GM19438 (cell line): ENCODE measurements around the gene NDST1.

Source experiments
- ATAC-seq: cut with Tn5 transposase; IDR thresholded peaks from one replicate; pipeline ENCODE4 v1.9.1; 2021; ENCODE audit warnings: low read depth; ENCODE audit not compliant: unreplicated experiment

The NDST1 gene

DNA sequence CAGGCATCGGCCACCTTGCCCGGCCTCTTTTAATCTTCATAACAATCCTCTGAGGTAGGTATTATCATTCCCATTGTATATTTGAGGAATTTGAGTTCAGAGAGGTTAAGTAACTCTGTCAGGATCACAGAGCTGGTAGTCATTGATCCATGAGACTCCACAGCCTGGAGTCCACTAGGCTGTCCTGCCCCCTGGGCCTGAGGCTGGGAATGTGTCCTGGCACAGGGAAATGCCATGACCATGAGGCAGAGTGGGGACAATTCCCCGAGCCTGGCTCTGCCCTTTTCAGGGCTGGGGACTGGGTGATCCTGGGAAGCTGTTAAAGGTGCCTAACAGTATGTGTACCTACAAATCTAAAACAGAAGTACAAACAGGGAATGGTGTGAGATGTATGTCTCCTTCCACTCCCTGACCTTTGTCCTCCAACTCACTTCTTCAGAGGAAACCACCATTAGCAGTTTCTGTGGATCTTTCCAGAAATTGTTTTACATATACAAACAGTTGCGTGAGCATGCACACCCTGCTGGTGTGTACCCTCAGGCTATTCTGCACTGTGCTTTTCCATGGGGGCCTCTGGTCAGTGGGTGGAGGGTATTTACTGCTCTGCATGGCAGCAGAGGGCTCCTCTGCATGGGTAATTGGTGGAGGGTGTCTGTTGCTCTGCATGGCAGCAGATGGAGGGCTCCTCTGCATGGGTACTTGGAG lies 53.8 kb downstream of the NDST1 start:
- no peak for ATAC-seq

DNA sequence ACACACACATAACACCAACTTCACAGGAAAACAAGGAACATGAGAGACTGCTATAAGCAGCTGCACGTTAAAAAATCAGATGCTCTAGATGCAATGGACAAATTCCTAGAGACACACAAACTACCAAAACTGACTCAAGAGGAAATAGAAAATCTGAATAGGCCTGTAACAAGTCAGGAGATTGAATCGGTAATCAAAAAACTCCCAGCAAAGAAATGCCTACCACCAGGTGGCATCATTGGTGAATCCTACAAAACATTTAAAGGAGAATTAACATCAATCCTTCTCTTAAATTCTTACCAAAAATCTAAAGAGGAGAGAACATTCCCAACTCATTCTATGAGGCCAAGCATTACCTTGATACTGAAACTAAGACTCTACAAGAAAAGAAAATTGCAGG lies 54.9 kb downstream of the NDST1 start:
- ATAC-seq, result no peak

DNA sequence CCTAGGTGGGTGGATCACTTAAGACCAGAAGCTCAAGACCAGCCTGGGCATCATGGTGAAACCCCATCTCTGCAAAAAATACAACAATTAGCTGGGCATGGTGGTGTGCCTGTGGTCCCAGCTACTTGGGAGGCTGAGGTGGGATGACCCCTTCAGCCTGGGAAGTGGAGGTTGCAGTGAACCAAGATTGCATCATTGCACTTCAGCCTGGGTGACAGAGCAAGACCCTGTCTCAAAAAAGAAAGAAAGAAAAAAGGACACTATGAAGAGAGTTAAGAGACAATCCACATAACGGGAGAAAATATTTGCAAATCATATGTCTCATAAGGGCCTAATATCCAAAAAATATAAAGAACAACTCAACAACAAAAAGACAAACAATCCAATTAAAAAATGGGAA lies 57.9 kb downstream of the NDST1 start:
- no peak for ATAC-seq

DNA sequence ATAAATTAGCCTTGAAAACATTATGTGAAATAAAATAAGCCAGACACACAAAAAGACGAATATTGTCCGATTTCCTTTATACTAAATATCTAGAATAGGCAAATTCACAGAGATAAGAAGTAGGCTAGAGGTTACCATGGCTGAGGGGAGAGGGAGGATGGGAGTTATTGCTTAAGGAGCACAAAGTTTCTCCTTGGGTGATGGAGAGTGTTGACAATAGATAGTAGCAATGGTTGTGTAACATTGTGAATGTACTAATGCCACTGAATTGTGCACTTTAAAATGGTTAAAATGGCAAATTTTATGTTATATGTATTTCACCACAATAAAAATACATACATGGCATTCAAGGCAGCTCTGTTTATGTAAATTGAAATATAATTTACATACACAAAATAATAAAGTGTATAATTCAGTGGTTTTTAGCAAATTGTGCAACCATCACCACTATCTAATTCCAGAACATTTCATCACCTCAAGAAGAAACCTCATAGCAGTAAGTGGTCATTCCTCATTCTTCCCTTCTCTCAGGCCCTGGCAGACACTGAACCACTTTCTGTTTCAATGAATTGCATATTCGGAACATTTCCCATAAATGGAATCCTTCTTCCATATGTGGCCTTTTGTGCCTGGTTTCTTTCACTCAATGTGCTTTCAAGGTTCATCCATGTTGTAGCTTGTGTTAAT lies 59.2 kb downstream of the NDST1 start:
- no peak for ATAC-seq

DNA sequence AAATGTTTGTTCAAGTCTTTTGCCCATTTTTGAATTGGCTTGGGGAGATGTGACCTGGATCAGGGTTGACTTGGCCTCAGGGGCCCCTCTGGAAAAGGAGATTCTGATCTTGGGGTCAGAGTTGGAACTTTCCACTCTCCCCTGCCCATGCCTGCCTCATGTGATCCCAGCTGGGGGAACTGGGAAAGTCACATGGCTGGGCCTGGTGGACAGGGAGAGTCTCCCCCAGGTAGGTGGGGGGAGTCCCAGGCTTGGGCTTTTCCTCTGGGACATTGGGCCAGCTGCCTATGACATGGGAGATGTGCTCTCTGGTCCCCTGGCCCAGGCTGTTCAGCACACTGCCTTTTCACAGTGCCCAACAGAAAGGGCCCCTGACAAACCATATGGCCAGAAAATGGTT lies 60.7 kb downstream of the NDST1 start:
- no peak for ATAC-seq

DNA sequence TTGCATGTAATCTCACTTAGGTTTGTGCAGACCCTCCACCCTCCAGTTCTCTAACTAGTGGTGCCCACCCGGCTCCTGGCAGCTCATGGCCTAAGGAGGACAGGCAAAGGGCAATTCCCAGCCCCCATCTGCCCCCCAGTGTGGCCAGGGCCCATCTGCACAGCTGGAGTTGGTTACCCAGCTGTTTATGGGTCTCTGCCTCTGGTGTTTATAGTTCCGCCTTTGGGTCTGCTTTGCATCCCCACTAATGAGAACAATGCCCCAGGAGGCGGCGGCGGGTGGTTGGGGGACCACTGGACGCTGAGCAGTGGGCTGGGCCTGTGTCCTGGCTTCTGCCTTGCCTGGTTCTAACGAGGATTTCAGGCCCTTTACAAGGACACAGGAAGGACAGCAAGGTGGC lies 62.4 kb downstream of the NDST1 start:
- ATAC-seq, result no peak

DNA sequence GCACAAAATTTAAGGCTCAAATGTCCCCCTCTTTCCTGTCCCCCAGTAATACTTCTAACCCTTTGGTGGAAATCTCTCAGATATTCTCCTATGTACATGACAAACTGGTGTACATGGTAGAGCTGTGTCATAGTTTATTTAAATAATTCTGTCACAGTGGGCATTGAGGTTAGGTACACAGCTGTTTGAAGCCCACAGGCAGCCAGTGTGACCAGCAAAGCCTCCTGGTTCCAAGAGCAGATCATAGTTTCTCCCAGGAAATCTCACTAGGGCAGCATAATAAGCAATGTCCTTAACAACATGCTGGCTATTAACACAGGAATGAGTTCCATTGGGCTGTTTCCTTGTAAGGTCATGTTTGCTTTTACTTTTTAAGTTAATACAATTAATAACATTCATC lies 63.9 kb downstream of the NDST1 start:
- ATAC-seq, result no peak

DNA sequence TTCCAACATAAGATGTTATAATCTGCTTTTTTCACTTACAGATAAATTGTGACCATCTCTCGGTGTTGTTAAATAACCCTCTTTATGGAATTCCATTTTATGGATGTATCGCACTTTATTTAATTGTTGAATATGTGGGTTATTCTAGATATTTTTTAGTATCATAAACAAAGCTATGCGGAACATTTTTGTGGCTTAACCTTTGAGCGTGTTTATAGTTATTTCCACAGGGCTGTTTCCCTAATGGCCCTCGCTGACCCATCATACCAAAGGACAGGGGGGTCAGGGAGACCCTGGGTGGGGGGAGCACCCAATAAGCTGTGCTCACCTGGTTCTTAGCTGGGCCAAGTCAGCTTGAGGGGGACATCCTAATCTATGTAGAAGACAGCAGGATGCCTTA lies 65.3 kb downstream of the NDST1 start:
- no peak for ATAC-seq

DNA sequence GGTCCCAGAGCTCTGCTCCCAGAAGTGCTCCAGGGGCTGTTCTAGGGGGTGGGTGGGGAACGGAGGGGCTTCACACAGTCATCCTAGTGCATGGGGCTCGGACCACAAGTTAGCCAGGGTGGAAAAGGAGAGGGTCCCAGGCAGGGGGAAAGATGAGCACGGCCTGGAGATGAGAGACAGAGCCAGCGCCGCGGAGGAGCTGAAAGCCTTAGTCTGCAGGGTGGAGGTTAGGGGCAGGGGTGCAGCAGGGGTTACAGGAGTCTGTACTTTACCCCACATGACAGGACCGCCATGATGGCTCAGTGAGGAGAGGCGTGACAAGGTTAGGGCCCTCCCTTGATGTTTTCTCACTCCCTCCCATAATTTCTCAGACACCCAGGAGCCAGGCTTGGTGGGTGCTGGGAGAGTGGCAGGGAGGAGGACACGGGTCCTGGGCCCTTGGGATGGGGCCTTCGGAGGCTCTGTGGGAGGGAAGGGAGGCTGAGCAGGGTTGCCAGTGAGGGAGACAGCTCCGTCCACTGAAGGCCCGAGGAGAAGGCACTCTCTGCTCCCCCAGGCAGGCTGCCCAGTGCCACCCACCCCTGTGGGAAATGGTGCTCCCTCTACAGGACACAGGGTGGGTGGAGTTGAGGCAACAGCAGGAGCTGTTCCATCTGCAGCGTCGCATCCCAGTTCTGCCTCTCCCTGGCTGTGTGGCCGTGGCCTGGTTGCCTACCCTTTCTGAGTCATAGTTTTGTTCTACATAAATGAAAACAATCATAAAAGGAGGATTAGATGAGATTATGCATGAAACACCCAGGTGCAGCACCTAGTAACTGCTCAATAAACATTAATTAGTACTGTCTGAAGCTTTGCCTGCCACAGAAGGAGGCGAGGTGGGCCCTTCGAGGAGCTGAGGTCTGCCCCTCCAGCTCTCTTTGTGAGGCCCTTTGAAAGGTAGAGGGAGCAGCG lies 66.2 kb downstream of the NDST1 start:
- ATAC-seq, result no peak

DNA sequence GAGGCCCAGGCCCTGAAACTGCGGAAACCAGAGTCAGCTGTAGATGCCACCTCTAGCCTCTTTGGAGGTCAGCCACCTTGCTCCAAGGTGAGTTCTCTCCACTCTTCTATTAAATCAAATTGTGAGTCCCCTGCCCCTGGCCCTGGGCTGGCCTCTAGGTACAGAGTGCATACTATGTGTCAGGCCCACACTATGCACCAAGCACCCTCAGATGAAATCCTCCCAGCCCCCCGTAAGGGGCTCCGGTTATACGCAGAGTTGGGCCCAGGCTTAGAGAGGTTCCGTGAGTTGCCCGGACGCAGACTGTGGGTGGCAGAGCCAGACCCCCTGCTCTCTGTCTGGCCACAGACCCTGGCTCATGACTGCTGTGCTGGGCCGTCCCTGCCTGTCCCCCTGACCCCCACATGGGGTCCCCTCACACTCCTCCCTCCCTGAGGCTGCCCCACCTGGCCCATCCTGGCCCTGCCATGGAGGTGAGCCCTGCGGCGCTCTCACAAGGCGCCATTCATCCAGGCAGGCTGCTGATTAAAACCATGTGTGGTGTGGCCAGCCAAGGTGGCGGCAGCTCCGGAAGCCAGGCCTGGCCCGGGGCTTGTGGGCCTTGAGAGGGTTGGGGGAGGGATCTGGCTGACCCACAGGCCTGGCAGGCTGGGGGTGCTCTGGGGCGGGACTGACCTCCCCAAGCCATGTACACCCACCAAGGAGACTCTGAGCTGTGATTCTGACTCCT lies 67.1 kb downstream of the NDST1 start:
- no peak for ATAC-seq

DNA sequence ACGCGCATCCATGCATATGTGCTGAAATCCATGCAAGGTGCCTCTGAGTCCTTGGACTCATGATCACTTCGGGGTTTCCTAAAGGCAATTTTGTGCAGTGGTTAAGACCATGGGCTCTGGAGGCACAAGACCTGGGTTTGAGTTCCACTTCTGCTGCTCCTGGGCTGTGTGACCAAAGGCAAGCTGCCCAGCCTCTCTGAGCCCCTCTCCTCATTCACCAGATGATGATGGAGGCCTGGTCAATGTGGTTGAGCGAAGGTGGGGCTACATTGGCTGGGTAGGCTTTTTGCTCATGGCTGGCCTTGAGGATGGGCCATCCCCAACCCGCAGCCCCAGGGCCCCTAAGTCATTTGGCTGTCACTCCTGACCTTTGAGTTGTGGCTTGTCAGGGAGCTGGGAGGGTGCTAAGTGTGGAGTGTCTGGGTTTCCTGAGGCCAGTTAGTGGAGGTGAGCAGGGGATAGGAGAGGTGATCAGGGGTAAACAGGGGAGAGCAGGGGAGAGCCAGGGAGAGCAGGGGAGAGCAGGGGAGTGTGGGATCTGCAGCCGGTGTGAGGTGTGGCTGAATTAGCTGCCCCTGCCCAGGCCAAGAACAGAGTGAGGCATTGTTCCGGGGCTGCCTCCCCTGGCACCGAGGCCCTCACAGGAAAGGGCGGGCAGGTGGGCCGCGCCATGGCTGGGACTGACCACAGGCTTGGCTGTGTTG lies 68.0 kb downstream of the NDST1 start:
- no peak for ATAC-seq

DNA sequence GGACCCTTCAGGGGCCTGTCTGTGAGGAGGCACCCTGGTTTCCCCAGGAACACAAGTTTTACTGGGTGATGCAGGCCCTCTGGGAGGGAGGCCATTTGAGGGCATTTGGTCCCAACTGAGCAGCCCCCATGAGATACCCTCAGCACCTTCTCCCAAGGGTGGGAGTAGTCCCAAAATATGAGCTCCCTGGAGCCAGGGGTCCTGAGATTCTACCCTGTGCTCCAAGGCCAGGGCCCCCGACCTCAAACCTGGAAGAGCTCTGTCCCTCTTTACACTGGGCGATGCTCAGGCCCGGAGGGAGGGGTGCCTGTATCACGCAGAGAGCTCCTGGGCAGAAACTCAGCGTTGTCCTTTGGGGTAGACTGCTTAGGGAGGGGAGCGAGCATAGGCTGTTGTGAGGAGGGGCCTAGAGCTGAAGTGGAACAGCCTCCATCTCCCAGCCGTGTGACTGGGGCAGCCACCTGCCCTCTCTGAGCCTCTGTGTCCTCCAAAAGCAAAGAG lies 68.6 kb downstream of the NDST1 start:
- ATAC-seq, result no peak

DNA sequence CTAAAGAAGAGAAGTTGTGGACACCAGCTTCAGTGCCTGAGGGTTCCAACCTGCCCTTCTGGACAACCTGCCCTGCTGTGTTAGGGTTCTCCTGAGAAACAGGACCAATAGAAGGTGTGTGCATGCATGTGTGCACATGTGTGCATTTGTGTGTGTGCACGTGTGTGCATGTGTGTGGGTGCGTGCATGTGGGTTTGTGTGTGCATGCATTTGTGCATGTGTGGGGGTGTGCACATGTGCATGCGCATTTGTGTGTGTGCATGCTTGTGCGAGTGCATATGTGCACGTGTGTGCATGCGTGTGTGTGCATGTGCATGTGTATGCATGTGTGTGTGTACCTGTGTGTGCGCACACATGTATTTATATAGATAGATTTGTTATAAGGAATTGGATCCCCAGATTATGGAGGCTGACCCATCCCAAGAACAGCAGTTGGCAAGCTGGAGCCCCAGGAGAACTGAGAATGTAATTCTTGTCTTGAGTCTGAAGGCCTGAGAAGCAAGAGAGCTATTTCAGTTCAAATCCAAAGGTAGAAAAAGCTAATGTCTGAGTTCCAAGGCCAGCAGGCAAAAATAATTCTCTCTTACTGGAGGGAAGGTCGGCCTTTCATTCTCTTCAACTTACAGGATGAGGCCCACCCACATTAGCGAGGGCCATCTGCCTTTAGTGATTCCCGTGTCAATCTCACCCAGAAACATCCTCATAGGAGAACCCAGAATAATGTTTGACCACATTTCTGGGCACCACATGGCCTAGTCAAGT lies 69.6 kb downstream of the NDST1 start:
- no peak for ATAC-seq

DNA sequence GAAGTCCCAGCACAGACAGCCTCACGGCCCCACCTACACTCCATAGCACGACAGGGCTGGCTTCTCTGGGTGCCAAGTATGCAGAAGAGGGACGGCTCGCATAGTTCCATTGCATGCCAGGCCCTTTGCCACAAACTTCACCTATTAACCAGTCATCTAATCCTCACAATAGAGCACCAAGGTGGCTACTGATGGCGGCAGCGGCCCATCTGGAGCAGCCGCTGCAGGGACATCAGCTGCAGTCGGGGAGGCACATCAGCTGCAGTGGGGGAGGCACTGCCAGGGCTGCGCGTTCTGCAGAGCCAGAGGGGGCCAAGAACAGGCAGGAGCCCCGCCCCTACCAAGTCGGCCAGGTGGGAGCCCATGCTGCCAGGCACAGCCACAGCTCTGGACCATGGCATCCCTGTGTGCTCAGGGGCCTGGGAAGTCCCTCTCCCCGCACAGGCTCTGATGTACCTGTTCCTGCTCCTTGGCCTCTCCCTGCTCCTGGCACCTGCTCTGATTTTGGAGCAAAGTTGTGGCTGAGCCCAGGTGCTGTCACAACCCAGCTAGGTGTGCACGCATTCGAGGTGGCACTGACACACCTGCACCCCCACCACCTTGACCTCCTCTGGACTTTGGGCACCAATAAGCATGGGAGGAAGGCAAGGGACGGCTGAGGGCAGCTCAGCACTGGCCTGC lies 71.0 kb downstream of the NDST1 start:
- no peak for ATAC-seq

DNA sequence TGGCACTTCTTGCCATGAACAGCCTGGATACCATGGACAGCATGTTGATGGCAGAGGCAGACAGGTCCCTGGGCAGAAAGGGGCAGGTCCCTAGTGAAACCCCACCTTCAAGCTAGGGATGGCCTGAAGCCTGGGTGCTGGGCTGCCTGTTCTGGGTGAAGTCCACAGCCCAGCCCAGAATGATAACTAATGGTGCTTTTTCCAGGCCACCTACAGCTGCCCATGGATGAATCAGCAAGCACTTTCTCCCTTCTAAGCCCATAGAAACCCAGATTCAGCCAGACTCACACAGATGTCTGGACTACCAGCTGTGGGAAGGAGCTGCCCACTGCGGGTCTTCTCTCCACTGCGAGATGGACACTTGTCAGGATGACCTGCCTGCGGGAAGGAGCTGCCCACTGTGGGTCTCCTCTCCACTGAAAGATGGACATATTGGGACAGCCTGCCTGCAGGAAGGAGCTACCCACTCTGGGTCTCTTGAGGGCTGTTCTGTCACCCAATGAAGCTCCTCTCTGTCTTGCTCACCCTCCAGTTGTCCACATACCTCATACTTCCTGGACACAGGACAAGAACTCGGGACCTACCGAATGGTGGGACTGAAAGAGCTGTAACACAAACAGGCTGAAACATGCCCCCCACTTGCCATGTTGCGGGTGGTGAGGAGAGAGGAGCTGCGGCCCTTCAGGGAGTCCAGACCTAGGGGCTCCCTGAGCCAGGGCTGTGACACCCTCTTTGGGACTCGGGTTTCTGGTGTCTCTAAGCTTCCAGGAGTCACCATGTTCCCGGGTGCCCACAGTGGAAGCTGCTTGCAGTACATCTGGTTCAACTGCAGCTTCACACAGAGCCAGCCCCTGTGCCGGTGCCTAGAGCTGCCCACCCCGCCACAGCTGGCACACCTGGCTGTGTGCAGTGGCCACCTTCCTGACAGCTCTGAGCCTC lies 71.8 kb downstream of the NDST1 start:
- no peak for ATAC-seq

DNA sequence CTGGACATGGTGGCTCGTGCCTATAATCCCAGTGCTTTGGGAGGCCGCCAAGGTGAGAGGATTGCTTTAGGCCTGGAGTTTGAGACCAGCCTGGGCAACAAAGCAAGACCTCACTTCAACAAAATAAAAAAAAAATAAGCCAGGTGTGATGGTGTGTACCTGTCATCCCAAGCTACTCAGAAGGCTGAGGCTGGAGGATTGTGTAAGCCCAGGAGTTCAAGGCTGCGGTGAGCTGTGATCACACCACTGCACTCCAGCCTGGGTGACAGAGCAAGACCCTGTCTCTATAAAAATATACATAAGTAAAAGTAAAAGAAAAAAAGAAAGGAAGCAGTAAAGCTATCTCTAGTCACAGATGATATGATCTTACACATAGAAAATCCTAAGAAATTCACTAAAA lies 73.0 kb downstream of the NDST1 start:
- ATAC-seq, result no peak

DNA sequence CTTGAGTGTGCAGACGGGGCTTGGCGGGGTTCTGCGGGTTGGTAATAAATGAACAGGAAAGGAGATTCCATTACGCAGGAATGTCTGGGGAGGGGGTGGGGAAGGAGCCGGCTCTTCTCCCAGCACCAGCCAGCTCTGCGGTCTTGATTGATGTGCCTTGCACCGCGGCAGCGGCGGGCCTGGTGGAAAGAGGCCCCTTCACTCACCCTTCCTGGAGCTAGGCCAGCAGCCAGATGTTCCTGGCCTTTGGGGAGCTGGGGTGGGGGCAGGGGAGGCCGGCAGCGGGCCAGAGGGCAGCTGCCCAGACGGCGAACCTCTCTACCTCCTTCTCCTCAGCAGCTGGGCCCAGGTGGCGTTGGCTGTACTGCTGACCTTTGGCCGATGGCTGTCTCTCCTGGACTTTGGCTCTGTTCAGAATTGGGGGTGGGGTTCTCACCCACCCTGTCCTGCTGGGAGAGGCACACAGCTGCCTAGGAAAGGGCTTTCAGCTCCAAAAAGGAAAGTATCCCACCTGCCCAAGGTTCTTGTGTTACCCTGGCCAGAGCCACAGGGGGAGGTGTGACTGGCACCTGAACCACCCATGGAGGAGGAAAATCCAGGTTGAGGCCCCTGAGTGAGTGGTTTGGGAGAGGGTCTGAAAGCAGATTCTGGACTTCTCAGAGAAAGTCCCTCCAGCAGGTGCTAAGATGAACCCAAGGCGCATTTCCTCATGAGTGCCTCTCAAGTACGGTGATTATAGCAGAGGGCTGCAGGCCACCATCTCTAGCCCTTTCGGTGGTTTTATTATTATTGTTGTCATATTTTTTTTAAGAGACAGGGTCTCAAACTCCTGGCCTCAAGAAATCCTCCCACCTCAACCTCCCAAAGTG lies 74.5 kb downstream of the NDST1 start:
- no peak for ATAC-seq
